Erythroblast (primary cell): ENCODE results near the gene STARD13.

Experiments
- GATA1 ChIP-seq: IDR thresholded peaks from 2 replicates; pipeline ENCODE4 v1.6.1; 2011; ENCODE audit warnings: low read depth, mild to moderate bottlenecking, control low read depth, low read length, moderate library complexity
- POLR2A ChIP-seq: IDR thresholded peaks from 2 replicates; pipeline ENCODE4 v1.6.1; 2011; ENCODE audit warnings: mild to moderate bottlenecking, low read length

DNA sequence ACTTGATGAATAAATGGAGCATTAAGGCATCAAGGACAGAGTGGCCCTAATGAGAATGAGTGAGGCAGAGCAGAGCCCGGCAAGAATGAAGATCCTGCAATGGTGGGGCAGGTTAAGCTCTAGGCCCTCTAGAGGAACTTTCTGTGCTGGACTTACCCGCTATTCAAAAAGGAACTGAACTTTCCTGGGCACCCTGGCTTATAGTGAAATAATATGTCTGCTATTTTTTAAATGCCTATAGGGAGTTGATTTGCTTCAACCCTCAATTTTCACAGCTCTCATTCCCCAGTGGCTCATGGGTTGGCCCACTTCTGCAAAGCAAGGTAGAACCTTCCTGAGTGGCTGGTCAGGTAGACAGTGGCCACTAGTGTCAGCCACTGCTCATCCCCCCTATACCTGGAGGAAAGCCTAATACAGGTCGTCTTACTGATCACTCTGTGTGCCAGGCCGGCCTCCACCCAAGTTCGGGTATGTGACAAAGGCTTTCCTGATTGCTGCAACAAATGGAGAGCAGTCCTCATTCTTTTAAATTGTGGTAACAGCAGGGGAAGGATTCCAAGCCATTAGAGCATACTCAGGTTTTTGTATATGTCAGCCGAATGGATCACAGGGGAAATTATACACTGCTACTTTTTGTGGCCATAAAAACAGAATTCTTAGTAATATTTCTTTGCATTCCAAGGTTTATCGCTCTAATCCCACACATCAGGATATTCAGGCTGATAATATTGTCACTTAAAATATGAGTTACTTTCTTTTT, 166.4 kb downstream of the STARD13 start:
- no peak for TF ChIP-seq POLR2A
- no peak for TF ChIP-seq GATA1
